Stimulated activated memory B cell treated with anti-CD40 and anti-IgM and Interleukin-4, amounts not matched to agents 10 μg/mL and 1 μg/mL and 100 μg/mL, for 72 hours (primary cell): ENCODE results near the gene MYCBP.
"Not testable (repeated sequence)": the region's sequence is repeated elsewhere in the genome, so short reads cannot be mapped to it uniquely, and the experiment has no call there.

Experiments used
- ATAC-seq: fragments of 150-1000 bp; cut with Tn5 transposase; 2 replicates; pipeline ENCODE4 v1.10.0; 2021
- H3K27ac Mint-ChIP-seq: one replicate; pipeline ENCODE4 v1.8.0; 2022; ENCODE audit warnings: mild to moderate bottlenecking, mixed read lengths
- H3K27me3 Mint-ChIP-seq: one replicate; pipeline ENCODE4 v1.8.0; 2022; ENCODE audit warnings: mixed read lengths
- H3K36me3 Mint-ChIP-seq: one replicate; pipeline ENCODE4 v1.8.0; 2022; ENCODE audit warnings: mixed read lengths
- H3K4me1 Mint-ChIP-seq: one replicate; pipeline ENCODE4 v1.8.0; 2022; ENCODE audit warnings: mixed read lengths
- H3K4me3 Mint-ChIP-seq: one replicate; pipeline ENCODE4 v1.8.0; 2022; ENCODE audit warnings: mild to moderate bottlenecking, moderate library complexity, mixed read lengths
- H3K9me3 Mint-ChIP-seq: one replicate; pipeline ENCODE4 v1.8.0; 2022; ENCODE audit warnings: mixed read lengths

MYCBP gene, protein sequence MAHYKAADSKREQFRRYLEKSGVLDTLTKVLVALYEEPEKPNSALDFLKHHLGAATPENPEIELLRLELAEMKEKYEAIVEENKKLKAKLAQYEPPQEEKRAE

DNA sequence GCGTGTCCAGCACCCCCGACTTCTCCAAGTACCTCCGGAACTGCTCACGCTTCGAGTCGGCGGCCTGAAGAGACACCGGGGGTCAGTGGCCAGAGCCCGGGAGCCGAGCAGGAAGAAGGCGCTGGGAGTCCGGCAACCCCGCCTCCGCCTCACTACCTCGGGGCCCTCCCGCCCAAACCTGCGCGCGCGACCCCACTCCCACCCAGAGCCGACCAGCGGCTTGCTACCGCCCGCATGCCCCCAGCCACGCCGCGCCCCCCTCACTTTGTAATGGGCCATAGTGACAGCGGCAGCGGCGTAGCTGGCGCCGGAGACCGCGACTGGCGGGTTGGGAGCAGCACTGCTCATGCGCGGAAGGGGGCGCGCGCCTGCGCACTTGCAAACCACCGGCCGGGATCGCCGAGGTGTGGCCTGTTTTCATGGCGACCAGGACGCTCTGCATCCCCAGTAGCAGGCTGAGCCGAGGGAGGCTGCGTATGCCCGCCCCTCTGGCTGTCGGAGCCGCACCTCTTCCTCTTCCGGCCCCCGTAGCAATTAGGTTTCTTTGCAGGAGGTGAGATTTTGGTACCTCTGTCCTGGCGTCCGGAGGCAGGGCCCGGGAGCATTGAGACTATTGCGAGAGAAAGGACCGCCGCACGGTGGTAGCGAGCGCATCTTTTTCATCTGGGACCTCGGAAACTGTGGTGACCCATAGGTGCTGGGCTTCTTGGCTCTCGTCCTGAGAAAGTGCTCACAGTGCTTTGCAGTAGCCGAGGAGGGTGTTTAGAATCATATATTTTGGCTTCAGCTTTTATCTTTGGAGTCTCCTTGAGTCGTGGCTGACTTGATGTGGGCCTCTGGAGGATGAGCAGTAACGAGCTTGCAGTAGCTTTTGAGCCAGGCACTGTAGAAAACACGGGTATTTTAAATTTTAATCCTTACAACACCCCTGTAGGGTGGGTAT is at the start of gene MYCBP:
TSS of gene MYCBP (minus strand) at position 322 of the 943 bp plus-strand sequence. CDS start at position 279, 43 bp downstream.
- H3K4me1 Mint-ChIP-seq, result peaks cover 16% of the 10 kb centered on the region
- H3K36me3 Mint-ChIP-seq, result peaks cover under 1% of the 10 kb centered on the region
- peak within 1 kb of the TSS; percentile 59 for H3K27ac Mint-ChIP-seq
- H3K27me3 Mint-ChIP-seq, result no peaks in the 10 kb centered on the region
- peak; percentile 100 for ATAC-seq
- peak within 1 kb of the TSS; percentile 89 for H3K4me3 Mint-ChIP-seq
- H3K9me3 Mint-ChIP-seq, result no peaks in the 10 kb centered on the region

DNA sequence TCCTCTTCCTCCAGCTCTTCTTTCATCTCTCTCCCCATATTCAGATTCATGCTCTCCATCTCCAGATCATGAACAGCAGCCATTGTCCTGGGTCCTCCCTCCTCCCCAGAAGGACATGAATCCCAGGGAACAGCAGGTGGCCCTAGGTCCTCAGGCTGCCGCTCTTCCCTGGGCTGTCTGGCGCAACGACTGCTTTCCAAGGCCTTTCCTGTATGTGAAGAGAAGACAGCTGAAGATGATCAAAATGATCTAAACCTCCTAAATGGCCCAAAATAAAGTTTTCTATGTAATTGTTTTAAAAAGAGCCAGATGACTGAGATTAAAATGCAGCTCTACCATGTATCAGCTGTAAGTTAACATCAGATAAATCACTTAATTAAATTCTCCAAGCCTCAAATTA is 46.0 kb upstream of the MYCBP start:
- ATAC-seq, result no peak
- Mint-ChIP-seq H3K27me3 (no peaks in the 10 kb centered on the region), H3K4me3 (no peak overlapping the region), H3K36me3 (no peaks in the 10 kb centered on the region), H3K27ac (no peak overlapping the region), H3K9me3 (no peaks in the 10 kb centered on the region), H3K4me1 (no peaks in the 10 kb centered on the region)

DNA sequence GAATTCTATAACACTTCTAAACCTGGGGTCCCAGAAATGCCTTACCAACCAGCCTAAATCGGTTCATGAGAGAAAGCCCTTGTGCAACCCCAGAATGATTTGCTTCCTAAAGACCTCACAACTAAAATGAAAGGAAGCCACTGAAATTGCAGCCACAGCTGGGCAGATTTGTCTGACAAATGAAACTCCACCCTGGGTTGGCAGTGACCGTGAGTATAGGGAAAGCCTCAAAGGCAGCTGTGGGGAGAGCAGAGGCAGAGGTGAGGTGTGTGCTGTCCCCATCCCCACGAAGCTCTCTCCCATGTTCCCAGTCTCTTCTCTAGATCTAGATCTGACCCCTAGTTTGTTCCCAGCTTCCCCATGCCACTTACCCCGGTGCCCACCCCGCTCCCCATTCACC is 45.4 kb upstream of the MYCBP start:
- Mint-ChIP-seq H3K9me3 (no peaks in the 10 kb centered on the region), H3K36me3 (no peaks in the 10 kb centered on the region), H3K27ac (no peak overlapping the region), H3K27me3 (no peaks in the 10 kb centered on the region), H3K4me3 (no peak overlapping the region), H3K4me1 (no peaks in the 10 kb centered on the region)
- ATAC-seq, result no peak

DNA sequence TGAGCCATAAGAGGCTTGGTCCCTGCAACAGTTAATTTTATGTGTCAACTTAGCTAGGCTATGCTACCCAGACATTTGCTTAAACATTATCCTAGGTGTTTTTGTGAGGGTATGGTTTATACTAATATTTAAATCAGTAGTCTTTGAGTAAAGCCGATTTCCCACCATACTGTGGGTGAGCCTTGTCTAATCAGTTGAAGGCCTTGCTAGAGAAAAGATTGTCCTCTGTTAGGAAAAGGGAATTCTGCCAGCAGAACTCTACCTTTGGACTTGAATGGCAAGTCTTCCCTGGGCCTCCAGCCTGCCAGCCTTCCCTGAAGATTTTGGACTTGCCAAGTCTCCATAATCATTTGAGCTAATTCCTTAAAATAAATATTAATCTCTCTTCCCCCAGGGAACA is 44.6 kb upstream of the MYCBP start:
- H3K4me1 Mint-ChIP-seq, result no peaks in the 10 kb centered on the region
- H3K36me3 Mint-ChIP-seq, result no peaks in the 10 kb centered on the region
- H3K27me3 Mint-ChIP-seq, result no peaks in the 10 kb centered on the region
- no peak for ATAC-seq
- no peaks in the 10 kb centered on the region for H3K9me3 Mint-ChIP-seq
- no peak overlapping the region for H3K27ac Mint-ChIP-seq
- no peak overlapping the region for H3K4me3 Mint-ChIP-seq

DNA sequence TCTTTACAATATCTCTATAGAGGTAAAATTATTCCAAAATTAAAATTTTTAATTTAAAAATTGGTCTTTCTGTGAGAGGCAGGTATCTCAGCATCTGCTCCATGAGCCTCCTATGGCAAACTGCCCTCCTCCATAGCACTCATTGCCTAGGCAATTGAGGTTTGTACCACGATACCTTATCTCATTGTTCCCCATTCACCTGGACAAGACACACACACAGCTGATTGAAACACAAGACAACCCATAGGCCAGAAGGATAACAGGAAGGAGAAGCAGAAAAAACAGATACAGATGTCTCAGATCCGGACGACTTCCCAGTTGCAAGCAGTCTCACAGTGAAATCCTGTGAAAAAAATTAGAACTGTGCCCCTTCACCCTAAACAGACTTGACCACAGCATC is 44.2 kb upstream of the MYCBP start:
- Mint-ChIP-seq H3K36me3 (no peaks in the 10 kb centered on the region), H3K4me1 (no peaks in the 10 kb centered on the region), H3K4me3 (no peak overlapping the region), H3K27me3 (no peaks in the 10 kb centered on the region), H3K9me3 (no peaks in the 10 kb centered on the region), H3K27ac (no peak overlapping the region)
- no peak for ATAC-seq

DNA sequence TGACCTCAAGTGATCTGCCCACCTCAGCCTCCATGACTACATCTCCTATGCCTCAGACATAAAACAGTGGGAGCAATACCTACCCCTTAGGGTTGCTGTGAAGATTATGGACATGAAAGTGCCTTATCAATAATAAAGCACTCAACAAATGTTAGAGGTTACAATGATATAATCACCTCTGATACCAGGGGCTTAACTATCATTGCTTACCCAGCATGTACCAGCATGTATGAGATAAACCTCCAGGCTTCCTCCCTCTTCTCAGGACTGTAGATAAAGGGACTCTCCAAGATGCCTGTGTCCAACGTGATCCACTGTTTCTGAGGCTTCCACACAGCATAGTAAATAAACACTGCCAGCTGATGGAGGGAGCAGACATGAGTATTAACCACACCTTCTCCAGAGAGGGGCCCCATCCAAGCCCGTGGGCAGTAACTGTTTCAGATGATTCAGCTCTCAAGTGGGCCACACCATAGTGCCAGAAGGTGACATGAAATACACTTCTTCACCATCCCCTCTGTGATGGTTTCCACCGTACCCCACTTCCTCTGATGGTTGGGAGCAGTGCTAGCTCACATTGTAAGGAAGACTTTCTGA is 42.3 kb upstream of the MYCBP start:
- Mint-ChIP-seq H3K4me3 (no peak overlapping the region), H3K27ac (no peak overlapping the region), H3K27me3 (no peaks in the 10 kb centered on the region), H3K9me3 (no peaks in the 10 kb centered on the region), H3K4me1 (no peaks in the 10 kb centered on the region), H3K36me3 (no peaks in the 10 kb centered on the region)
- ATAC-seq, result no peak

DNA sequence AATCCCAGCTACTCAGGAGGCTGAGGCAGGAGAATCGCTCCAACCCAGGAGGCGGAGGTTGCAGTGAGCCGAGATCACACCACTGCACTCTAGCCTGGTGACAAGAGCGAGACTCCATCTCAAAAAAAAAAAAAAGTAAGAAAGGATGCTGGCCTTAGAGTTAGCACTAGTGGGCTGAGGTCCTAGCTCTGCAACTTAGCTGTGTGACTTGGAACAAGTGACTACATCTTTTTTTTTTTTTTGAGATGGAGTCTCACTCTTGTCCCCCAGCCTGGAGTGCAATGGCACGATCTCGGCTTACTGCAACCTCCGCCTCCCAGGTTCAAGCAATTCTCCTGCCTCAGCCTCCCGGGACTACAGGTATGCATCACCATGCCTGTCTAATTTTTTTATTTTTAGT is 41.8 kb upstream of the MYCBP start:
- not testable (repeated sequence) for H3K4me3 Mint-ChIP-seq, ATAC-seq, H3K27ac Mint-ChIP-seq, H3K27me3 Mint-ChIP-seq, H3K36me3 Mint-ChIP-seq, H3K4me1 Mint-ChIP-seq, H3K9me3 Mint-ChIP-seq

DNA sequence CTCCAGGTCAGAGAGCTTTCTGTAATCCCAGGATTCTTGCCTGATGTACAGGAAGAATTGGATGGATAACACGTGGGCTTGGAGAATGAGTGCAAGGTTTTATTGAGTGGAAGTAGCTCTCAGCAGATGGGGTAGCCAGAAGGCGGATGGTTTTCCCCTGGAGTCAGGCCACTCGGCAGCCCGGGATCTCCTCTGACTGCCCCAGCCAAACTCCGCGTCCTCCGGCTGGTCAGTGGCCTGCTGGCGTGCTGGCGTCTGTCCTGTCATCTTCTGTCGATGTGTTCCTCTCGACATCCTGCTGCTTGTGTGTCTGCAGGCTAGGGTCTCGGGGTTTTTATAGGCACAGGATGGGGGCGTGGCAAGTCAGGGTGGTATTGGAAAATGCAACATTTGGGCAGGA is 35.7 kb upstream of the MYCBP start:
- H3K27me3 Mint-ChIP-seq, result no peaks in the 10 kb centered on the region
- no peaks in the 10 kb centered on the region for H3K9me3 Mint-ChIP-seq
- no peak overlapping the region for H3K27ac Mint-ChIP-seq
- no peak overlapping the region for H3K4me3 Mint-ChIP-seq
- no peaks in the 10 kb centered on the region for H3K4me1 Mint-ChIP-seq
- ATAC-seq, result no peak
- no peaks in the 10 kb centered on the region for H3K36me3 Mint-ChIP-seq

DNA sequence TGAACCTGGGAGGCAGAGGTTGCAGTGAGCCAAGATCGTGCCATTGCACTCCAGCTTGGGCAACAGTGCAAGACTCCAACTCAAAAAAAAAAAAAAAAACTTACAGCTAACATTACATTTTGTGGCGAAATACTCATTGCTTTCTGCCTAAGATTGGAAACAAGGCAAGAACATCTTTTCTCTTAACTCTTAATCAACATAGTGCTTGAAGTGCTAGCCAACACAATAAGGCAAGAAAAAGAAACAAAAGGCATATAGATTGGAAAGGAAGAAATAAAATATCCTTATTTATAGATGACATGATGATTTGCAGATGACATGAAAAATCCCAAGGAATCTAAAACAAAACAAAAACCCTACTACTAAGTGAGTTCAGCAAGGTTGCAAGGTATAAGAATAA is 32.8 kb upstream of the MYCBP start:
- ATAC-seq, result no peak
- Mint-ChIP-seq H3K36me3 (no peaks in the 10 kb centered on the region), H3K4me1 (no peaks in the 10 kb centered on the region), H3K9me3 (no peaks in the 10 kb centered on the region), H3K27ac (no peak overlapping the region), H3K4me3 (no peak overlapping the region), H3K27me3 (no peaks in the 10 kb centered on the region)

DNA sequence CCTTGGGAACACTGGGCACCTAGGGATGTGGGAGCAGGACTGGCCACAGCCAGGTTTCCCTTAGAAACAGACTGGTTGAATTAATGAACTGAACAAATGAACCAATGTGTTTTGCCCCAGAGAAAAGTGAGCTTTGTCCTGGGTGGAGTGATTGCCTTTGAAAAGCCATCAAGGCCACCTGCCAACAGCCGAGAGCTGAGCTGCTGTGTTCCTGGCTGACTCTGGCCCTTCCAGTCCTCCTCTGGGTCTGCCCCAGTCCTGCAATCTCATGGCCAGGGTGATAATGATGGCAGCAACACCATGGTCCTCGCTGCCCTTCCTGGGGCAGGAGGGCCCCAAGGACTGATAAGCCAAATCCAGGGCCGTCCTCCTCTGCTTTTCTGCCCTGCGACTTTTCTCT is 26.4 kb upstream of the MYCBP start:
- H3K4me3 Mint-ChIP-seq, result no peak overlapping the region
- no peaks in the 10 kb centered on the region for H3K9me3 Mint-ChIP-seq
- no peak overlapping the region for H3K27ac Mint-ChIP-seq
- no peak for ATAC-seq
- H3K27me3 Mint-ChIP-seq, result no peaks in the 10 kb centered on the region
- H3K4me1 Mint-ChIP-seq, result no peaks in the 10 kb centered on the region
- peaks cover 5% of the 10 kb centered on the region for H3K36me3 Mint-ChIP-seq

DNA sequence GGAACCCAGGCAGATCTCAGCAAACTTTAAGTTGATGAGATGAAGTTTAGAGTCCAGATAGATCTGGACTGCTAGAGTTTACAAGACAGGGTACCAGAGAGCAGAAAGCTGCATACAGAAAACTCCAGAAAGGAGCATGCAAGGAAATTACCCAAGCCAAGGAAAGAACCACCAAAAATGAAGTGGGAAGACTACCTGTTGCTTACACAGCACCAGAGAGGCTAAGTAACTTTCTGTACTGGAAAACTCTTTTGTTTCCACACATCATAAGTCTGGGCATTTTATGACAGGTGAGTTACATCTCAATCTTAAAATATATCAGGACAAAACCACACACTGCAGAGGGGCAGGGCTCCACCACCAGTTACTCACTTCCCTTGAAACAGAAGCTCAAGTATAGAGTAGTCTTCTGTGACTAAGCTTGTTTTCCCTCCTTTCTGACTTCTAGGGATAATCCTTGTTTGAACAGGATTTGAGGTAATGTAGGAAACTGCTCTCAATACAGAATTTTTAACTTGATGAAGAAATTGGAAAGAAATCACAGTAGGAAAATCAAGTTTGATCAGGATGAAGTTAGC is 25.6 kb upstream of the MYCBP start:
- Mint-ChIP-seq H3K27me3 (no peaks in the 10 kb centered on the region), H3K4me3 (no peak overlapping the region), H3K36me3 (peaks cover 5% of the 10 kb centered on the region), H3K9me3 (no peaks in the 10 kb centered on the region), H3K27ac (no peak overlapping the region), H3K4me1 (no peaks in the 10 kb centered on the region)
- ATAC-seq, result no peak

DNA sequence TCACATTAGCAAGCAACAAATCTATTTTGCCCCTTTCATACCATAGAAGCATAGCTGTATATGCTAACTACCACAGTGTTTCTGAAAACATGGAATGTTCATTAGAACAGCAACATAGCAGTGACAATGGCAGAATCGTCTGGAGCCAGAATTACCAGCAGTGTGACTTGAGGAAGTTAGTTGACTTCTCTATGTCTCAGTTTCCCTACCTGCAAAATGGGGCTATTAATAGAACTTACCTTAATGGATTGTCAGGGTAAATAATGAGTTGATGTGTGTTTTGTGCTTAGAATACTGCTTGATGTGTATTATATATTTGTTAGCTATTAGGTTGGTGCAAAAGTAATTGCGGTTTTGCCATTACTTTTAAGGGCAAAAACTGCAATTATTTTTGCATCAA is 23.0 kb upstream of the MYCBP start:
- no peaks in the 10 kb centered on the region for H3K27me3 Mint-ChIP-seq
- no peak overlapping the region for H3K27ac Mint-ChIP-seq
- H3K9me3 Mint-ChIP-seq, result no peaks in the 10 kb centered on the region
- no peaks in the 10 kb centered on the region for H3K4me1 Mint-ChIP-seq
- H3K4me3 Mint-ChIP-seq, result no peak overlapping the region
- ATAC-seq, result no peak
- peaks cover 12% of the 10 kb centered on the region for H3K36me3 Mint-ChIP-seq

DNA sequence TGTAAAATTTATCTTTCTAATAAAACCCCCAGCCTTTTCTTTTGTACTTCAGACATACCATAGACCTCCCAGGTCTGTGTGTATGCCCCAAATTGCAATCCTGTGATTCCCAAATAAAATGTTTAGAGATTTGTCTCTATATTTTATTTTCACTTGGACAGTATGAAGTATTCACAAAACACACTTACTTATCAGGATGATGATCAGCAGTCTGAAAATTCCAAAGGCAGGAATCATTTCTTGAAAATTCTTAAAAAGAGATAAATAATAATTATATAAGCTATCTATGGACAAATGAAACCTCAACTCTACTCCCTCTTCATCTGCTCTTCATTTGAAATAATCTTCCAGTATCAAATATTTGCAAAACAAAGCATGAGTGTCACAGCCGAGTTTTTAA is 19.8 kb upstream of the MYCBP start:
- Mint-ChIP-seq H3K27ac (no peak overlapping the region), H3K4me3 (no peak overlapping the region), H3K9me3 (no peaks in the 10 kb centered on the region), H3K27me3 (no peaks in the 10 kb centered on the region), H3K36me3 (peaks cover 12% of the 10 kb centered on the region), H3K4me1 (no peaks in the 10 kb centered on the region)
- ATAC-seq, result no peak

DNA sequence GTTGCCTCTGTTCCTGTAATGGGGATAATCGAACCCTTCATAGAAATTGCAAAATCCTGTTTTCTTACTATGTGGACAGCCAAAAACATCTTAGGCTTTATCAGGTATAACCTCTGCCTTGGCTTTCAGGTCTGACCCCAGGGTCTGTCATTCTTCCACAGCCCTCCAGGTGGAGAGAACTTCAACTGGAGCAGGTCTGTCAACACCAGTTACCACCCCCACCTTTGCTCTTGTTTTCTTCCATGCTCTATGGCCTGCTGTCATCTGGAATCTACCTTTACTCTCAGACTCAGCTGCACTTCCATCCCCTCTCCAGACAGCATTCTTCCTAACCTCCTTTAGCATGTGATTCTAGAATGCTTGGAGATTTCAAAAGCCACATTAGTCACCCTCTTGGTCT is 18.6 kb upstream of the MYCBP start:
- no peaks in the 10 kb centered on the region for H3K4me1 Mint-ChIP-seq
- no peak overlapping the region for H3K4me3 Mint-ChIP-seq
- no peak overlapping the region for H3K27ac Mint-ChIP-seq

DNA sequence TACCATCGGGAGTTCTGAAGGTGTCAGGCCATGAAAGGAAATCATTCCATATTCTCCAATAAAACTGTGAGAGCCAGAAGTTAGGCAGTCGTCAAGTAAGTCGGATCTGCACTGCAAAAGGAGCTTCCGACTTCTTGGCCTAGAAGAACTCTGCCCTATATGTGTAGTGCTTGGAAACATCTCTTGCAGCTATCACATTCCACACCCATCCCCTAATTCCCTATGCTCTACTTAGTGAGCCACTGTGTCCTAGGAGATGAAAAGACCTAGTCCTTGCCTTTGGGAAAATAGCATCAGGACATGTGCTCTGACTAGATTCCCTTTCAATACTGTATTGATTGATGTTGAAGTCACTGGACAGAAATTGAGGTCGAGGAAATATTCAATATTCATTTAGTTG is 16.4 kb upstream of the MYCBP start:
- Mint-ChIP-seq H3K9me3 (no peaks in the 10 kb centered on the region), H3K4me3 (no peak overlapping the region), H3K4me1 (no peaks in the 10 kb centered on the region), H3K27ac (no peak overlapping the region), H3K36me3 (peaks cover 6% of the 10 kb centered on the region), H3K27me3 (no peaks in the 10 kb centered on the region)
- ATAC-seq, result no peak

More for the DNA sequence above, 18.6 kb upstream of the MYCBP start:
- no peaks in the 10 kb centered on the region for H3K9me3 Mint-ChIP-seq
- ATAC-seq, result no peak
- H3K36me3 Mint-ChIP-seq, result peaks cover 6% of the 10 kb centered on the region
- H3K27me3 Mint-ChIP-seq, result no peaks in the 10 kb centered on the region
